ENCODE data around the gene GEMIN5.
"Not testable (repeated sequence)": the region's sequence is repeated elsewhere in the genome, so short reads cannot be mapped to it uniquely, and the experiment has no call there.

Gene GEMIN5

DNA sequence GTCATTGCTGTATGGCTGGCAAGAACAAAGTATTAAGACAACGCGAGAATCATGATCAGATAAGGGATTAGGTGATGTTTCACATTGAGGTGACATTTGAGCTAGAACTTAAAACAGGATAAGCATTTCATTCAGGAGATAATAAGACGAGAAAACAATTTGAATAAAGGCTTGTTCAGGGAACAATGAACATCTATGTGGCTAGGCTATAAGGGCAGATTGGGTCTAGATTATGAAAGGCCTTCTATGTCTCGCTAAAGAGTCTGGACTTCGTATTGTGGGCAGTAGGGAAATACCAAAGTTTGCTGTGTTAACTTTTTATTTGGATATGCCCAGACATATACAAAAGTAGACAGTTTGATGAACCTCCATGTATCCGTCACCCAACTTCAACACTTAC is 9.8 kb upstream of the GEMIN5 start:
- DNase-seq (ENCODE audit: low read depth, low spot score) = no peak
- no peak overlapping the region for H3K4me3 ChIP-seq (ENCODE audit: low read length)

DNA sequence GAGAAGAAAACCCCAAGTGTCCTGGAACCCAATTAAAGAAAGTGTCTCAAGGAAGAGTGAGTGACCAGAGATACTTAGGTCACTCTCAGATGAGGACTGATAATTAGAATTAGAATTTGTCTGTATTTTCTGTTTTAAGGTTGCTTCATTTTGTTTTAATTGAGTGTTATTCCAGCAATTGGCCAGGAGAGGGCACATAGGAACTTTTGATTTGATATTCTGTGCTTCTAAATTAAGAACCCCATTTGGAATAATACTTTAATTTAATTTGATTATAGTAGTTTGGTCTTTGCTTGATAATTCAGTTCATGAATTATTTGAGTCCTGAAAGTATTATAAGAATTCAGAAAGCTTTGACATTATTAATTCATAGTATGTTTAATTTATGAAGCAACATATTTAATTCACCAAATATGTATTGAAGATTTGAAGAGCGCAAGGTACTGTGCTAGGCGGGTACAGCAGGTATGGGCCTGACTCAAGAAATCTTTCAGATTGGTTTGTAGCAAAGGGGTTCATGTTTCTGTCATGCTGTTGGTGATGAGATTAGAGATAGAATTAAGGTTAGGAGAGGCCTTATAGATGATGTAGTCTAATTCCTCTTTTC is 7.8 kb upstream of the GEMIN5 start:
- no peak overlapping the region for H3K4me3 ChIP-seq (ENCODE audit: low read length)
- DNase-seq (ENCODE audit: low read depth, low spot score) = no peak

DNA sequence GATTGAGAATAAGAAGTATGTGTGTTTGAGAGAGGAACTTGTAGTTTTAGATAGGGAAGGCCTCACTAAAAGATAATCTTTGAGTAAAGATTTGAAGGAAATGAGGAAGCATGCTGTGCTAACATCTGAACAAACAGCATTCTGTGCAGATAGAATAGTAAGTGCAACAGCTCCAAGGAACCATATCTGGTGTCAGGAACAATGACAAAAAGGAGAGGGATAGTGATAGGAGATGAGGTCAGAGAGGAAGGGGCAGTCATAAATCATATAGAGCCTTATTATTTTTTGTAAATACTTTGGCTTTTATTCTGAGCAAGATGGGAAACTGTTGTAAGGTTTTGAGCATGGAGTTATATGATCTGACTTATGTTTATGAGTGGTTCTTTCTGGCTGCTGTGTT is 6.7 kb upstream of the GEMIN5 start:
- DNase-seq (ENCODE audit: low read depth, low spot score) = no peak
- no peak overlapping the region for H3K4me3 ChIP-seq (ENCODE audit: low read length)

DNA sequence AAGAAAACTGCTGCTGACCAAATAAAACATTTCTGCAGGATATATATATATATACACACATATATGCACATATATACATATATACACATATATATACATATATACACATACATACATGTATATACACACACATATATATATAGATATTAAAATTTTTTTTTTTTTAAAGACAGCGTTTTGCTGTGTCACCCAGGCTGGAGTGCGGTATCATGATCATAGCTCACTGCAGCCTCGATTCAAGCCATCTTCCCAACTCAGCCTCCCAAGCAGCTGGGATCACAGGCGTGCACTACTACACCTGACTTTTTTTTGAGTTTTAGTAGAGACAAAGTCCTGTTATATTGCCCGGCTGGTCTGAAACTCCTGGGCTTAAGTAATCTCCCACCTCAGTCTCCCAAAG is 5.5 kb upstream of the GEMIN5 start:
- no peak overlapping the region for H3K4me3 ChIP-seq (ENCODE audit: low read length)
- no peak for DNase-seq (ENCODE audit: low read depth, low spot score)

DNA sequence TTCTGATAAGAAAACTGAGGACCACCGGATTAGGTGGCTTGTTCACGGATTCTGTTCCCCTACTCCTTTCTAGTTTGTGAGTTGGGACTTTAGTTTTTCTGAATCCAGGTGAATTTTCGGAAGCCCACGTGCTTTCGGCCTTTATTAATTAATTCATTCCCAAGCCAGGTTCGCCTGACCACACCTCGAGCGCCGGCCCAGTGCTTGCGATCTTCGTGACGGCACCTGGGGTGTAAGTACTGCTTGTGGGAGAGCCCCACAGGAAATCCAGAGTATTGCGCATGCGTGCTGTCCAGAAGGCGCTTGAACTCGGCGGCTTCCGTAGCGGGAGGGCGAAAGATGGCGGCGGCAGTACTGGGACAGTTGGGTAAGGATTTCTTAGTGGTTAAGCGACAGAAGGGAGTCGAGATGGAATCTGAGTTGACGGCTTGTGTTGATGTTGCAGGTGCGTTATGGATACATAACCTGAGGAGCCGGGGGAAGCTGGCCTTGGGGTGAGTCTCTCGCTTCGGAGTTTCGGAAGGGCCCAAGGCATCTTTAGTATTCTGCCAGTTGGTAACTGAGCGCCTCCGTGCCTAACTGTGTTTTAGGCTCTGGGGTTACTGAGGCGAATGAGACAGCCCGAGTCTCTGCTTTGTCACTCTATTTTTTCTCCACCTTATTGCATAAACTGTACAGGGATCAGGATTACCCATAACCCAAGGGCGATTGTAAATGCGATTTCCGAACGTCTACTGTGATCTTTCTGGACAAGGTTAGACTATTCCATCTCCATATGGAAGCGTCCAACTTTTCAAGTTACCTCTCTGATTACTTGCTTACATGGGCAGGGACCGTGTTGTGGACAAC is 3.0 kb upstream of the GEMIN5 start, which contains the start of gene MRPL22:
Gene MRPL22, plus strand, starts transcription at position 302 of the 849 bp plus-strand sequence. Its CDS starts 38 bp downstream, at position 340.
- DNase-seq (ENCODE audit: low read depth, low spot score) = peak; percentile 94
- H3K4me3 ChIP-seq (ENCODE audit: low read length) = peak within 1 kb of the TSS; percentile 99

DNA sequence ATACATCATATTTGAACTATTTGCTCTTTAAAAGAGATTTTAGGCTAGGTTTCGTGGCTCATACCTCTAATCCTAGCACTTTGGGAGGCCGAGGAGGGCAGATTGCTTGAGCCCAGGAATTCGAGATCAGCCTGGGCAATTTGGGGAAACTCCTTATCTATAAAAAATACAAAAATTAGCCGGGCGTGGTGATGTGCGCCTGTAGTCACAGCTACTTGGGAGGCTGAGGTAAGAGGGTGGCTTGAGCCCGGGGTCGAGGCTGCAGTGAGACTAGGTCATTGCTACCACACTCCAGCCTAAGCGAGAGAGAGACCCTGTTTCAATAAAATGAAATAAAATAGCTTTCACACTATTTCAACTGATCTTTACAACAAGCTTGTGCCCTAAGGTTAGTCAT is 2.4 kb upstream of the GEMIN5 start:
- H3K4me3 ChIP-seq (ENCODE audit: low read length) = peak overlapping the region; percentile 99

DNA sequence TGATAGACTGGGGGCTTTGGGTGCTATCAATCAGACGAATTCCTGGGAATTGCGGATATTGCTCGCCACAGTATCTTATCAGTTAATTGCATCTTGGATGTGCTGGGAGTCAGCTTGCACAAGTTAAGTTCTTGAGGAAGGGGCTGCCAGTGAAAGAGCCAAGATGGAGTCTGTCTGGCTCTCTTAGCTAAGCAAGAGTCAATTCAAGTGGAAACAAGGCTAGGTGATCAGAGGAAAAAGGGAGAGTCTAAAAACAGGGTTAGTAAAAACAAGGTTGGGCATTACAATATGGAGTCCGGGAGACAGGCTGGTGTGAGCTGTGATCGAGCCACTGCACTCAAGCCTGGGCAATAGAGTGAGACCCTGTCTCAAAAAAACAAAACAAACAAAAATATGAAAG is 1.4 kb upstream of the GEMIN5 start:
- not testable (repeated sequence) for H3K4me3 ChIP-seq (ENCODE audit: low read length); DNase-seq (ENCODE audit: low read depth, low spot score)

More for the DNA sequence above, 2.4 kb upstream of the GEMIN5 start:
- DNase-seq (ENCODE audit: low read depth, low spot score) = no peak

DNA sequence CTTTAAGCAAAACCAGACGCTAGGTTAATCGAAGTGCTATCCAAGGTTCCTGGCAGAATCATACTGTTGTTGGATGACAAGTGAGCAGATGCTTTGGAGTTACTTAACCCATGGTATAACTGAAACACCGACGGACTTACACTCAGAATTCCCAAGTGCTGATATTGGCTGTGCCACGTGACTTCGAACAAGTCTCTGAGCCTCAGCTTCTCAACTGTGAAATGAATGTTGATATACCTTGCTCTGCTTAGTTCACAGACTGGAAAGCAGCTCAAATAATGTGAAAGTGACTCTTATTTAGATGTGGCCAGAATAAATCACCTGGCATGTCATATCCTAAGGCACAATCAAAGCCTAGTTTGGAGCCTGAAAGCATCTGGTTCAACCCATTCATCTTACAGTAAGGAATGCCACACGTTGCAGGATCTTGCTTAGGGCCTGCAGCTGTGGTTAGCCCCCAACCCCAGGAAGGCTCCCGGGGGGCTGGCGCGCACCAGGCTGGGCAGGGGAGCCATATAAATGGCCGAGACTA is 759 bp downstream of the GEMIN5 start:
- peak overlapping the region; percentile 96 for H3K4me3 ChIP-seq (ENCODE audit: low read length)
- no peak for DNase-seq (ENCODE audit: low read depth, low spot score)

DNA sequence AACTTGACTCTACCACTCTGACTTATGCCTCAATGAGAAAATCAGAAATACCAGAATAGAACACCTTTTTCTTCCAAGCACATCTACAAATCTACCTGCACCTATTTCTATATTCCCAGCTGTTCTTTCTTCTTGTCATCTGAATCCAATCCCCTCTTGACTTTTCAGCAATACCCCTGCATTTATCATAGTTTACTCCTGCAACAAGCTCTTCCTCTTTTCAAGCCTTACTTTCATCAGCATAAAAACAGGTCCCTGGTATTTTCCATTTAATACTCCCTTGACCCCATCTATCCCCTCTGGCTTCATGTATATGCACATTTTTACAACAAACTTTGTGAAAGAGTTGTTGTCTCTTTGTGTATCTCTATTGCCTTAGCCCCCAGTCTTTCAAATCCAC is 3.1 kb downstream of the GEMIN5 start:
- no peak for DNase-seq (ENCODE audit: low read depth, low spot score)
- no peak overlapping the region for H3K4me3 ChIP-seq (ENCODE audit: low read length)

DNA sequence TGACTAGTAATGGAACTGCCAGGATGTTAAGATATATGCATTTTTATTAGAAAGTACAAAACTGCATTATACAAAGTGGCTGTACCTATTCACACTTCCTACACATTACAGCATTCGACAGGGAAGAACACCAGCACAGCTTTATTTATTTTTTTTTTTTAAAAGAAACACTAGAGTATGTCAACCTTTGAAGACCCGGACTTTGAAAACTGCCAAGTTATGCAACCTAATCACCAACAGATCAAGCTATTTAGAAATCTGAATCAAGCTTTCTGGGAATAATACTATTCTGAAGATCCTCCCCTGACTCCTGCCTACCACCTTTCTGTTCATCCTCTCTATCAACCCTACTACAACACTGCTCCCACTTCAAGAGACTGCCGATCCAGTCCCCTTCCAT is 4.5 kb downstream of the GEMIN5 start:
- DNase-seq (ENCODE audit: low read depth, low spot score) = no peak
- H3K4me3 ChIP-seq (ENCODE audit: low read length) = no peak overlapping the region

DNA sequence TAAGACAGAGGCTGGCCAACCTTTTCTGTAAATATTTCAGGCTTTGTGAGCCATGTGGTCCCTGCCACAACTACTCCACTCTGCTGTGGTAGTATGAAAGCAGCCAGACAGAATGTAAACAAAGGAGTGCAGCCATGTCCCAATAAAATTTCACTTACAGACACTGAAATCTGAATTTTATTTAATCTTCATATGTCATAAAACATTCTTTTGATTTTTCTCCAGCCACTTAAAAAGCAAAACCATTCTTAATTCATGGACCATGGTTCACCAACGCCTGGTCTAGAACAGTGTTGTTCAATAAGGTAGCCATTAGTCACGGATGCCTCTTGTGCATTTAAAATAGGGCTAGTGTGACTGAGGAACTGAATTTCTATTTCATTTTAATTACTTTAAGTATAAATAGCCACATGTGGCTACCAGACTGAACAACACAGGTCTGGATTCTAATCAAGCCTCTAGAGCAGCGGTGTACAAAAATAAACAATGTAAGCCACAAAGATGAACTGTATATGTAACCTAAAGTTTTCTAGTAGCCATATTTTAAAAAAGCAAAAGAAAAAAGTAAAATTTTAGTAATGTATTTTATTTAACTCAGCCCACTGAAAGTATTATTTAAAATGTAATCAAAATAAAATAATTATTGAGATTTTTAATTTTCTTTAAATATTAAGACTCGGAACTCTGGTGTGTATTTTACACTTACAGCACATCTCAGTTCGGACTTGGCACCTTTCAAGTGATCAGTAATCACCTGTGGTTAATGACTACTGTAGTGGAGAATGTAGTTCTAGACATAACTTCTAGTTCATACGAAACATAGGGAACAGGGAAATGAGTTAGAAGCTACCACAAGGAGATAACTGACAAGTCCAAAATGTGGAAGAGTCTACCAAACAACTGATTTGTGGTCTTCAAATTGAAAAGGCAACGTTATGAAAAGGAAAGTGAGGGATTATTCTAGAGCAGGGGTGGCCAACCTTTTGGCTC is 14.3 kb downstream of the GEMIN5 start:
- H3K4me3 ChIP-seq (ENCODE audit: low read length) = no peak overlapping the region
- no peak for DNase-seq (ENCODE audit: low read depth, low spot score)

DNA sequence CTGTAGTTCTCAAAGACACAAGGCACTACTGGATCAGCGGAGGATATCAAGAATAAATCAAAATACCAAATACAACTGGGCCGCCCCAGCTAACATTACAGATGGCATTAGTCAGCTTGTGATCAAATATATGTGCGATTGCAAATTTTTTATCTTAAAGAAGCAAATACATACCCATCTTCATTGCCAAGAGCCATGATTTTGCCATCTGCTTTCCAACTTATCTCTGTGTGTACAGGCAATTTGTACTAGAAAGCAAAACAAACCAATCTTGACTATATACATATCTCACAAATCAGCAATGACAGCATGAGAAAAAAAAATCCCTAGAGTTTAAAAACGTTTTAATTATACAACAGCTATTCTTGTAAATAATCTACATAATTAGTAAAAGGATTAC is 20.3 kb downstream of the GEMIN5 start:
- H3K4me3 ChIP-seq (ENCODE audit: low read length) = no peak overlapping the region
- no peak for DNase-seq (ENCODE audit: low read depth, low spot score)

DNA sequence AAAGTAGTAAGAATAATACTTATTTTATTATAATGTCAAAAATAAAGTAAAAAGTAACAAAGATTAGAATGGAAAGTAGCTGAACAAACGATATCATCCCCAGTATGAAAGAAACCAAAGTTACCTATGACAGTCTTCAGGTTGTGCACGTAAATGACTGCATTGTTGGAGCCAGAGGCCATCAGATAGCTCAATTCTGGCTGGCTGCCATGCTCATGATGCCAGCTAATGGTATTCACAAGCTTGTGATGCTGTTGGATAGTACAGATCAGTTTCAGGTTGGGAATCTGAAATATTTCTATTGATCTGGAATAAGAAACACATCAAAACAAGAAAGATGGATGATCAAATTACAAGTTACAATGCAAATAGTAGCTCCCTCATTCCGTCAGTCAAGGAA is 21.1 kb downstream of the GEMIN5 start:
- DNase-seq (ENCODE audit: low read depth, low spot score) = no peak
- no peak overlapping the region for H3K4me3 ChIP-seq (ENCODE audit: low read length)

DNA sequence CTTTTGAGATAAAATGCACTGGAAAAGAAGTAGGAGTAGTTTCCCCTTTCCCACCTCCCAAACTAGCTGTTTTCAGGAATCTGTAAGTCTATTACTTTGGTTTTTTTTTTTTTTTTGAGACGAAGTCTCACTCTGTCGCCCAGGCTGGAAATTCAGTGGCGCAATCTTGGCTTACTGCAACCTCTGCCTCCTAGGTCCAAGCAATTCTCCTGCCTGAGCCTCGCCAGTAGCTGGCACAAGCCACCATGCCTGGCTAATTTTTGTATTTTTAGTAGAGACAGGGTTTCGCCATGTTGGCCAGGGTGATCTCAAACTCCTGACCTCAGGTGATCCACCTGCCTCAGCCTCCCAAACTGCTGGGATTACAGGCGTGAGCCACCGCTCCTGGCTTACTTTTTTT is 32.4 kb downstream of the GEMIN5 start:
- not testable (repeated sequence) for H3K4me3 ChIP-seq (ENCODE audit: low read length); DNase-seq (ENCODE audit: low read depth, low spot score)

DNA sequence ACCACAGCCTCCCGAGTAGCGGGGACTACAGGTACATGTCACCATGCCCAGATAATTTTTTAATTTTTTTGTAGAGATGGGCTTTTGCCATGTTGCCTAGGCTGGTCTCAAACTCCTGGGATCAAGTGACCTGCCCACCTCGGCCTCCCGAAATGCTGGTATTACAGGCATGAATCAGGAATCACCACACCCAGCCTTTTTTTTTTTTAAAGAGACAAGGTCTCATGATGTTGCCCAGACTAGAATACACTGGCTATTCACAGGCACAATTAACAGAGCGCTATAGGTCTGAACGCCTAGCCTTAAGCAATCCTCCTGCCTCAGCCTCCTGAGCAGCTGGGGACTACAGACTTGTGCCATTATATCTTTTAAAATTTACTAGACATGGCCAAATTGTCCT is 36.1 kb downstream of the GEMIN5 start:
- DNase-seq (ENCODE audit: low read depth, low spot score) = no peak
- no peak overlapping the region for H3K4me3 ChIP-seq (ENCODE audit: low read length)

DNA sequence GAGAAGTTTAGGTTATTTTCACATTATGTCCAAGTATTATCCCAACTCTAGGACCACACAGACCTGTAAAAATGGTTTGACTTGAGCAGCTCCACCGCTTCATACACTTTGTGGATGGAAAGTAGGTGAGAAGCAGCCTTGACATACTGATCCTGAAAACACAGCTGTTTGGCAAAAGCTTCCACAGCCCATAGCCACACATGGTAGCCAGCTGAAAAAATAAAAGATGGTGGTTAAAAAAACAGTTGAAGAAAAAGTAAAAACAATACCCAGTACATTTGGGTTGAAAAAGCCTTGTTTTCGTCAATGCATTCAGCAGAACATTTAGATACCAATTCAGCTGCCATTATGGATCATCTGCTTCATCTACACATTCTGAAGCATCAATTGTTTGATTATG is 36.7 kb downstream of the GEMIN5 start:
- H3K4me3 ChIP-seq (ENCODE audit: low read length) = no peak overlapping the region
- DNase-seq (ENCODE audit: low read depth, low spot score) = no peak

DNA sequence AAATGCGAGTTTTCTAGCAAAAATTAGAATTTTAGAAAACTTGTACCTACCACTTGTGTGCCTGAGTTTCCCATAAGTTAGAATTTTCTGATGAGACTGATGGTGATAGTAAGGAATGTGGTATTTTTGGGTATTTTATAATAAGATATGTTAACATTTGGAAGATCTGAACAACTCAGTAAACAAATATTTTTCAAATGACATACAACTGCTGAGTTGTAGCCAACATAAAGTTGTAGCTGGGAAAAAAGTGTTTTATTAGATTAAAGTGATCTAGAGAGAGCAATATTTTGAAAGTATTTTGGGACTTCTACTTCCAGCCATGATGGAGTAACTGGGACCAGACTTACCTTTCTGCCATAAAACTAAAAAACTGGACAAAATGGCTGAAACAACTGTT is 37.9 kb downstream of the GEMIN5 start:
- DNase-seq (ENCODE audit: low read depth, low spot score) = no peak
- no peak overlapping the region for H3K4me3 ChIP-seq (ENCODE audit: low read length)

DNA sequence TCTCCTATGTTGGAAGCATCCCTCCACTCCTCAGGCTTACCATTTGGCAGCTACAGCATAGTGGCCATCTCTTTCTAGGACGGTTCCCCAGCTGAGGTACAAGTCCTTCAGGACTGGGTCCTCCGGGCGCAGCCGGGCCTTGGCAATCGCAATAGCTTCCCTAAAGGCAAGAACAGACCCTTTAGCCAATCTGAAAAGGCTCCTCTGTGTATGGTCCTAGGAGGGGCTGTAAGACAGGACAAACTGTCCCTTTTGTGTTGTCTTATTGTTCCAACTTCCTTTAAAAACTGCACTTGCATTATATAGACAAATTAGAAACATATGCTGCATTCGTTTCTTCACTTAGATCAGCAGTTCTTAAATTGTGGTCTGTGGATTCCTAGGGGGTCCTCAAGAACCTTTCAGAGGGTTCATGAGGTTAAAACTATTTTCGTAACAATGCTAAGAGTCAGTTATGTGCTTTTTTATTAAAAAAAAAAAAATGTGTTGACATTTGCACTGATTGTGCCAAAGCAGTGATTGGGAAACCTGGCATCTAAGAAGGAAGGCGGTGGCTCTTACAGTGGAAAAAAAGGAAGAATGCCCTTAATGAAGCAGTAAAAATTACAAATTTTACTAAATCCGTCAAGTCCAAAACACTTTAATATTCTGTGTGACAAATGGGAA is 38.7 kb downstream of the GEMIN5 start:
- H3K4me3 ChIP-seq (ENCODE audit: low read length) = no peak overlapping the region
- no peak for DNase-seq (ENCODE audit: low read depth, low spot score)

DNA sequence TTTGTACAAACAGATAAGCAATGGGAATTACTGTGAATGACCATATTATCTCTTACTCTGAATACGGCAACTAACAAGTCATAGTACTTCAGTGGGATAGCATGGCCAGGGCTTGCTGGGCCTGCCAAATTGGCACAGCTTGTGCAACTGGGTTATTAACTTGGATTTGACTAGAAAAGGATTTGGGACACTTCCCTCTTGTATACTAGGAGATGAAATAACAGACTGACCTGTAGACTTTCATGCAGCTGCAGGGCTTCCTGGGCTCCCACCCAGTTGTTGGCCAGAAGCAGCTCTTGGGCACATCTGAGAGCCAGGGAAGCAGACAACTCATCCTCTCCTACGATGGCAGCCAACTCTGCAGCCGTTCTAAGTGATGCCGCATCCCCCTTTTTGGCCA is 39.8 kb downstream of the GEMIN5 start:
- no peak overlapping the region for H3K4me3 ChIP-seq (ENCODE audit: low read length)
- no peak for DNase-seq (ENCODE audit: low read depth, low spot score)

Data from Jurkat, Clone E6-1 (cell line).